ENCODE measurements around the gene CDYL2.
A peak's percentile ranks its signal among the peaks of the same experiment; 100 is the strongest.

Gene CDYL2

GRCh38 chr16:80804526-80805383, at the start of gene CDYL2:
CDYL2 (minus strand) TSS chr16:80804598; CDS start chr16:80804173, 425 bp downstream.
- no peak for DNase-seq
- H3K4me3 ChIP-seq (ENCODE audit: low read depth, low read length): peak within 1 kb of the TSS; percentile 91
- no peaks in the 10 kb centered on the region for H3K36me3 ChIP-seq (replicated peaks)
- TF ChIP-seq CTCF (IDR thresholded peaks at IDR 0.05; ENCODE audit: low read depth, low read length, missing control alignments): no peak
- H3K27me3 ChIP-seq (replicated peaks): no peaks in the 10 kb centered on the region
- H3K27ac ChIP-seq: no peak within 1 kb of the TSS
- in situ Hi-C loops (cut with HindIII; ENCODE audit: low pct_ligation_motif_present, low sequenced_read_pairs): no loop called here

GRCh38 chr16:80852261-80852872, 48.0 kb upstream of the CDYL2 start:
- in situ Hi-C loops (cut with HindIII; ENCODE audit: low pct_ligation_motif_present, low sequenced_read_pairs): no loop called here
- H3K27me3 ChIP-seq (replicated peaks): no peaks in the 10 kb centered on the region

GRCh38 chr16:80851831-80852230, 47.4 kb upstream of the CDYL2 start:
- TF ChIP-seq CTCF (IDR thresholded peaks at IDR 0.05; ENCODE audit: low read depth, low read length, missing control alignments): no peak
- DNase-seq: no peak
- Histone ChIP-seq H3K27me3 (replicated peaks) (no peaks in the 10 kb centered on the region), H3K27ac (no peak overlapping the region), H3K4me3 (ENCODE audit: low read depth, low read length) (no peak overlapping the region), H3K36me3 (replicated peaks) (no peaks in the 10 kb centered on the region)
- in situ Hi-C loops (cut with HindIII; ENCODE audit: low pct_ligation_motif_present, low sequenced_read_pairs): no loop called here

More at GRCh38 chr16:80852261-80852872, 48.0 kb upstream of the CDYL2 start:
- Histone ChIP-seq H3K27ac (no peak overlapping the region), H3K4me3 (ENCODE audit: low read depth, low read length) (no peak overlapping the region), H3K36me3 (replicated peaks) (no peaks in the 10 kb centered on the region)
- DNase-seq: peak; percentile 22
- peak; percentile 72 for TF ChIP-seq CTCF (IDR thresholded peaks at IDR 0.05; ENCODE audit: low read depth, low read length, missing control alignments)

- in situ Hi-C loops (cut with HindIII; ENCODE audit: low pct_ligation_motif_present, low sequenced_read_pairs): no loop called here
- TF ChIP-seq CTCF (IDR thresholded peaks at IDR 0.05; ENCODE audit: low read depth, low read length, missing control alignments): no peak
- H3K4me3 ChIP-seq (ENCODE audit: low read depth, low read length): no peak overlapping the region
- no peak for DNase-seq
- no peaks in the 10 kb centered on the region for H3K27me3 ChIP-seq (replicated peaks)
- no peaks in the 10 kb centered on the region for H3K36me3 ChIP-seq (replicated peaks)
- no peak overlapping the region for H3K27ac ChIP-seq
Measured at GRCh38 chr16:80850757-80851156, 46.4 kb upstream of the CDYL2 start.

GRCh38 chr16:80848862-80849261, 44.5 kb upstream of the CDYL2 start:
- TF ChIP-seq CTCF (IDR thresholded peaks at IDR 0.05; ENCODE audit: low read depth, low read length, missing control alignments): no peak
- DNase-seq: no peak

More at GRCh38 chr16:80848862-80849261, 44.5 kb upstream of the CDYL2 start:
- H3K36me3 ChIP-seq (replicated peaks): no peaks in the 10 kb centered on the region
- in situ Hi-C loops (cut with HindIII; ENCODE audit: low pct_ligation_motif_present, low sequenced_read_pairs): no loop called here
- H3K4me3 ChIP-seq (ENCODE audit: low read depth, low read length): no peak overlapping the region
- H3K27me3 ChIP-seq (replicated peaks): no peaks in the 10 kb centered on the region
- H3K27ac ChIP-seq: no peak overlapping the region

All from brain microvascular endothelial cell (primary cell).